ENCODE results near the gene ZC3H10.

The ZC3H10 gene

GRCh38 chr12:56153678-56154065 lies 35.6 kb downstream of the ZC3H10 start:
- Histone ChIP-seq H3K9me3 (ENCODE audit: insufficient read depth, low read length) (no peaks in the 10 kb centered on the region), H3K4me2 (ENCODE audit: low read depth, low read length, poor library complexity, severe bottlenecking) (peak overlapping the region; percentile 80), H3K36me3 (ENCODE audit: low read length) (no peaks in the 10 kb centered on the region), H3K27me3 (ENCODE audit: low read length) (no peaks in the 10 kb centered on the region), H4K20me1 (ENCODE audit: low read depth, low read length) (no peaks in the 10 kb centered on the region), H3K79me2 (ENCODE audit: insufficient read depth, low read length) (peaks cover 12% of the 10 kb centered on the region), H3K27ac (ENCODE audit: low read depth, low read length) (no peak overlapping the region), H3K4me3 (ENCODE audit: insufficient read depth, low read length, poor library complexity, severe bottlenecking) (no peak overlapping the region), H3K9ac (ENCODE audit: low read length) (peak overlapping the region; percentile 77), H3F3A (ENCODE audit: insufficient read depth) (peaks cover 18% of the 10 kb centered on the region), H2AFZ (ENCODE audit: low read depth, low read length, severe bottlenecking) (no peak overlapping the region), H3K9me2 (replicated peaks; ENCODE audit: insufficient read depth, low read length) (no peaks in the 10 kb centered on the region)
- TF ChIP-seq CTCF (IDR thresholded peaks at IDR 0.05; ENCODE audit: insufficient read depth, low read length, poor library complexity, severe bottlenecking) = no peak
- TF ChIP-seq EZH2phosphoT487 (conservative IDR thresholded peaks at IDR 0.05; ENCODE audit: low read length) = no peak

- Histone ChIP-seq H3K4me2 (ENCODE audit: low read depth, low read length, poor library complexity, severe bottlenecking) (peak overlapping the region; percentile 80), H3K79me2 (ENCODE audit: insufficient read depth, low read length) (peaks cover 18% of the 10 kb centered on the region), H3K27ac (ENCODE audit: low read depth, low read length) (no peak overlapping the region), H3K9ac (ENCODE audit: low read length) (peak overlapping the region; percentile 77), H4K20me1 (ENCODE audit: low read depth, low read length) (no peaks in the 10 kb centered on the region), H3K9me2 (replicated peaks; ENCODE audit: insufficient read depth, low read length) (no peaks in the 10 kb centered on the region), H3K36me3 (ENCODE audit: low read length) (no peaks in the 10 kb centered on the region), H3F3A (ENCODE audit: insufficient read depth) (peaks cover 24% of the 10 kb centered on the region), H2AFZ (ENCODE audit: low read depth, low read length, severe bottlenecking) (no peak overlapping the region), H3K27me3 (ENCODE audit: low read length) (no peaks in the 10 kb centered on the region), H3K4me3 (ENCODE audit: insufficient read depth, low read length, poor library complexity, severe bottlenecking) (no peak overlapping the region), H3K9me3 (ENCODE audit: insufficient read depth, low read length) (no peaks in the 10 kb centered on the region)
- no peak for TF ChIP-seq EZH2phosphoT487 (conservative IDR thresholded peaks at IDR 0.05; ENCODE audit: low read length)
- TF ChIP-seq CTCF (IDR thresholded peaks at IDR 0.05; ENCODE audit: insufficient read depth, low read length, poor library complexity, severe bottlenecking) = no peak
These were observed 36.2 kb downstream of the ZC3H10 start for GRCh38 chr12:56154246-56154771.

- peaks cover 26% of the 10 kb centered on the region for H3F3A ChIP-seq (ENCODE audit: insufficient read depth)
These were observed 36.8 kb downstream of the ZC3H10 start for GRCh38 chr12:56154818-56155217.

More at GRCh38 chr12:56154818-56155217, 36.8 kb downstream of the ZC3H10 start:
- no peak overlapping the region for H3K27ac ChIP-seq (ENCODE audit: low read depth, low read length)
- no peaks in the 10 kb centered on the region for H3K9me3 ChIP-seq (ENCODE audit: insufficient read depth, low read length)
- H4K20me1 ChIP-seq (ENCODE audit: low read depth, low read length) = no peaks in the 10 kb centered on the region
- no peaks in the 10 kb centered on the region for H3K9me2 ChIP-seq (replicated peaks; ENCODE audit: insufficient read depth, low read length)
- H3K4me2 ChIP-seq (ENCODE audit: low read depth, low read length, poor library complexity, severe bottlenecking) = no peak overlapping the region
- no peak overlapping the region for H2AFZ ChIP-seq (ENCODE audit: low read depth, low read length, severe bottlenecking)
- H3K36me3 ChIP-seq (ENCODE audit: low read length) = no peaks in the 10 kb centered on the region
- peaks cover 23% of the 10 kb centered on the region for H3K79me2 ChIP-seq (ENCODE audit: insufficient read depth, low read length)
- H3K9ac ChIP-seq (ENCODE audit: low read length) = 0 out of 2 replicates have a peak overlapping the region, but pooled peaks have one; percentile 77
- TF ChIP-seq EZH2phosphoT487 (conservative IDR thresholded peaks at IDR 0.05; ENCODE audit: low read length) (no peak), CTCF (IDR thresholded peaks at IDR 0.05; ENCODE audit: insufficient read depth, low read length, poor library complexity, severe bottlenecking) (no peak)
- H3K27me3 ChIP-seq (ENCODE audit: low read length) = no peaks in the 10 kb centered on the region
- no peak overlapping the region for H3K4me3 ChIP-seq (ENCODE audit: insufficient read depth, low read length, poor library complexity, severe bottlenecking)
